ENCODE results near the gene S100A7.
"Not testable (repeated sequence)": the region's sequence is repeated elsewhere in the genome, so short reads cannot be mapped to it uniquely, and the experiment has no call there.

S100A7 gene

DNA sequence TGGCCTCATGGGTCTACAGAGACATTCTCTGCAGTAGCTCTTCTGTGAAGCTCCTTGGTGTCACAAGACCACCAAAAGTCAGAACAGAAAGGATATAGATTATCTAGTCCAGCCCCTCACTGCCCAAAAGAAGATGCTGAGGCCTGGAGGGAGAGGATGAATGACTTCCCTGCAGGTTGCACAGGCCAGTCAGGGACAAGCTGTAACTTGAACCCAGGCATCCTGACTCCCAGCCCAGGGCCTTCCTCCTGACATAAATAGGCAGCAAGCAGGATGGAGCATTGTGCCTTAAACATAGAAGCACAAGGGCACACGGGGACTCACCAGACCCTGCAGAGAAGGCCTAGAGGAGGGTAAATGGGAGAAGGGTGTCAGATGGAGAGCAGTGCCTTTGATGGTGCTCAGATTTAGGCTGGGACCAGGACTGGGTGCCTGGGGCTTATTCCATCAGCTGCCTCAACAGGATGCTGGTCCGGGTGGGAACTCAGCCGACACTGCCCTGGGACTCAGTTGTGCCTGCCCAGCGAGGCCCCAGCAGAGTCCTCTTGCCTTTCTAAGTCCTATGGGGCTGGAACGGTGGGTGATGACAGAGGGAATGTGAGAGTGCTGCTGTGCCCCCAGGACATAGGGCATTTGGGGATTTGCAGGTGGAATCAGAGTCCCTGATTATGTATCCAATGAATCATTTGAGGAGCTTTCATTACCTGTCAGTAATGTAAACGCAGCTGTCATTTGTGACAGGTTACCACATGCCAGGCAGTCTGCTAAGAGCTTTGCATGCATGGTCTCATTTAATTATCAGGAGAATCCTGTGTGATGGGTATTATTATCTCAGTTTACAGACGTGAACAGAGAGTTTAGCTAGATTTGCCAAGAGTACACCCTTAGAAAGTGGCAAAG lies 30.9 kb downstream of the S100A7 start:
- DNase-seq, result peak; percentile 75

DNA sequence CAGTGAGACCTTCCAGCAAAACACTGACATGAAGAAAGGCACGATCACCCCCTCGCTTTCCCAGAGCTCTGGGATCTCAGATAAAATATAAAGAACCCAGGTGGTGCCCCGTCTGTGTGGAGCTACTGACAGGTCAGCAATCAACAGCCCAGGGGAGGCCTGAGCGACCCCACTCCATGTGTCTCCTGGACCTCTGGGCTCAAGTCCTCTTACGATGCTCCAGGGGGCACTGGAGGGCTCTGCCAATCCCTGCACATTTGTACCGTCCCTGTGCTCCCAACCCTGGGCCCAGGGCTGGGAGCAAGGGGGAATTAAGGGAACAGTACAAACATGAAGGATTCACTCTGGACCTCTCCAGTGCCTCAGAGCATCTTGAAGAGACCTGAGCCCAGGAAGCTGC lies 31.7 kb downstream of the S100A7 start:
- DNase-seq, result no peak

DNA sequence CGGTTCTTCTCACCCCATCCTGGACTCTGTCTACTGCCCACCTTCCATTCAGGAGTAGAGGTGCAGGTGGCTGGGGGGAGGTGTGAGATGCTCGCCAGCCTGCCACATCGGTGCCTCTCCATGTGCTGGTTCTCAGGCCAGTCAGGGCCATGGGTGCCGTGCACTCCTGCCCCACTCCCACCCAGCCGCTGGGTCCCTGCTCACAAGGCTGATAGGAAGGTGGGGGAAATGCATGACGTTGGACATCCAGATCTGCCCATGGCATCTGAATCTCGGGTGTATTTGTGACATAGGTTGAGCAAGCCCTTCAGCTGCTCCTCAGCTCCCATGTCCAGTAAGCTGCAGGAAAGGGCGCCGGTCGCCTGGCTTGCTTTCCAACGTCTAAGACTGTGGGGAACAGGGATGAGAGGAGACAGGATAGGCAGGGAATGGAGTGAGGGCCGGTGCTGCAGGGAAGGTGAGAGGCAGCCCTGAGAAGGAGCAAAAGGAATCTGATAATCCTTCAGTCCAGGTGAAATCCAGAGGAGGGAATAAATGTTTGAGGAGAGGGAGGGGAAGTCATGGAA lies 32.3 kb downstream of the S100A7 start:
- DNase-seq, result no peak

DNA sequence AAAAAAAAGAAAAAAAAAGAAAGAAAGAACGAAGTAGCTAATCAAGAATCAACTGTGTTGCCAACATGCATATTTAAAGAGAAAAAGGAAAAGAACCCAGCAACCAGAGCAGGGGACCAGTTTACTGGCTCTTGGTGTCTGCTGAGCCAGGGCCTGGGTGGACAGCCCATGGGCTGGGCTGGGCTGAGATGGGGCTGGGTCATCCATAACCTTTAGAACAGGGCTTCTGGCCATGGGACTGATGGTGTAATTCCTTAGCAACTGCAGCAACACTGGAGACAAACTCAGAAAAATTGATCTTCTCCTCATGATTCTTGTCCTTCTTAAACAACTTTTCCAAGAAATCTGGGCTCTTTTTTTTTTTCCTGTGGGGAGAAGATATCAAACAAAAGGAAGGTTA lies 33.6 kb downstream of the S100A7 start:
- DNase-seq, result no peak

DNA sequence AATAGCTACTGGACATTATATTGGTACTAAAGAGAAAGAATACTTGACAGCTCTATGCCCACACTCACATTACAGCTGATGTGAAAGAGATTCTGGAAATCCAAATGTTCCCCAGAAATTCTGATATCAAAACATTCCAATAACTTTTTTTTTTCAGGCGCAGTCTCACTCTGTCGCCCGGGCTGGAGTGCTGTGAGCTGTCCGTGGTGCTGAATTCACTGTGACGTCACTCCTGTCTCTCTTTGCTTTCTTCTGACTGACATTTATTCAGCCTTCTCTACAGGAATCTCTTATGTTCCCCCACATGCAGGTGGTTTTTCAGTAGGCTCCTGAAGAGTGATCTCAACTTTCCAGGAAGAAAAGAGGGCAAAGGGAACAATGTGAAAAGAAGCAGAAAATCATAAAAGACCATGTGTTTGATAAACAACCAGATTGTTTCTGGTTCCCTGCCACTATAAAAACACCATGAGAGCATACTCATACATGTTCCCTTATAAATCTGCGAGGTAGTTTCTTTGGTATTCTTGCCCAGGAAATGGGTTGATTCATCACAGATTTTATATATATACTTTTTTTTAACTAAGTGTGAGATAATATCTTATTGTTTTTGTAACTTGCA lies 37.9 kb downstream of the S100A7 start:
- no peak for DNase-seq

DNA sequence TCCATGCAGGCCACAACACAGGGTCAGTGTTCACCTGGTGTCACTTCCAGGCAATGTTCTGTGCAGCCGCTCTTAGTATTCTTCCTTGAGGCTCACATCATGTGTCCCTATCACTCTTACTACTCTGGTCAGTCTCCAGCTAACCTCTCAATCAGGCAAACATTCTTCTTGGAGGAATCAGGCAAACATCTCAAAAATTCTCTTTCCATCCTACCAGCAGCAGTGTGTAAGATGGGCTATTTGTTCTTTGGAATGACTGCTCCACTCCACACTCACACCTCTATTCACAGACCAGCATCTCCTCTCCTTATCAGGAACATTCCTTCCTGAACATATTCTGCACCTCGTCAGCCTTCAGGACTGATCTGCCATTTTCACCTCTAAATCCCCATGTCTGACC lies 40.1 kb downstream of the S100A7 start:
- no peak for DNase-seq

DNA sequence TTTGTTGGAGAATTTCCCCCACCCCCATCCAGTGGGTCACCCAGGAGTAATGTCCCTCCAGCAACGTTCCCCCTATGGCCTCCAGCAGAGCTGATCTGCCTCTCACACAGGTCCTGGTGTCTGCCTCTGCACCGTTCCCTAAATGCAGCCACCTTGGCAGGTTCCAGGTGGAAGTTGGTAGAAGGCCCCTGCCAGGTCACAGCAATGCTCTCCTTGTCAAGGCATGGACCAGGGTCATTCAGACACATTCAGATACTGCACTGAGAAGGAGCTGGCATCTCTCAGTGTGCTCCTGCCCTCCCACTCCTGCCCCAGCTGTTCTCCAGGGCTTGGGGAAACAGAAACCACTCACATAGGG lies 41.0 kb downstream of the S100A7 start:
- not testable (repeated sequence) for DNase-seq

DNA sequence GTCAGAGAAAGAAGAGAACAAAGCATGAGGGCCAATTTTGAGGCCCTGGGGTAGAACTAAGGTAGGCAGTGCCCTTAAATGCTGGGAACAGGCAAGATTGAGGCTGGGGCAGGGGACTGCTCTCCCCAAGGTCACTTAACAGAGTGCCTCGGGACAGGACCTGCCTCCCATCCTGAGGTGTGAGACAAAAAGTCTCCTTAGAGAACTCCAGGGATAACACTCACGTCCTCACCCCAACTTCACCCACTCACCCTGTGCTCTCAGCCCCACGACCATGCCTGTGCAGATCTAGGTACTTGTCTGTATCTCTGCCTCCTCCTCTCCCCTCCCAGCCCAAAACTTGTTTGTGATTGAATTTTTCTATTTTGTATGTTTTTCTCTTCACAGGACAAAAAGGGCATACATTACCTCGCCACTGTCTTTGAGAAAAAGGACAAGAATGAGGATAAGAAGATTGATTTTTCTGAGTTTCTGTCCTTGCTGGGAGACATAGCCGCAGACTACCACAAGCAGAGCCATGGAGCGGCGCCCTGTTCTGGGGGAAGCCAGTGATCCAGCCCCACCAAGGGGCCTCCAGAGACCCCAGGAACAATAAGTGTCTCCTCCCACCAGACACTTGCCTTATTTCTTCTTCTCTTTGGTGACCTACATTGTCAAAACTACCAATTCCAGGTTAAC lies 41.6 kb downstream of the S100A7 start:
- not testable (repeated sequence) for DNase-seq

DNA sequence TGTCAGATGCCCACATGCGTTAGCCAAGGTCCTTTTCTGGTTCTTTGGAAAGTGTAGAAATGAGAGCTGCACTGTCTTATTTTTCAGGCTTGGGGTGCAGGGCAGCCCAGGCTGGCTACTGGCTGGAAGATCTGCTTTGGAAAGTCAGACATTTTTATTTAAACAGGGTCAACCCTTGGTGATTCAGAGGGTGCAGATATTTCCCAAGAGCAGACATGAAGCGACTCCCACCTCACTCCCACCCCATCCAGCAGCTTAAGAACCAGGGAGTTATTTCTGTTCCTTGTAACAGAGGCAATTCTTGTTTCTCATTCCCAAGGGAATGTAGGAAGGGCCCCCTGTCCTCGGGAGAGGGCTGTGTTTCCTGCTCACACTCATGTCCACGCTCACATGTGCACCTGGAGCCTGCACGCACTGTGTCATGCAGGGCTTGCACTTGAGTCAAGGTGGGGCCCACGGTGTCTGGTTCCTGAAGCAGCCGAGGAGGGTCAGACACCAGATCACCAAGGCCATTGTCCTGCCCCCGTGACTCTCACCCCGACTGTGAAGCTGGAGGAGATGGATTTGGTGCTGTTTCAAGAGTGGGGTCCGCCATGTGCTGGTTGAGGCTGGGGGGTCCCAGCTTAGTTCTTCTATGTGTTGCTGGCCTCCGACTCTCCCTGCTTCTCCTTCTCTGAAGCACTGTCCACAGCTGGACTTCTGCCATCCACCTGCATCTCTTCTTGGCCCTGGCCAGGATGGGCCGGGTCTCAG lies 43.1 kb downstream of the S100A7 start:
- no peak for DNase-seq

DNA sequence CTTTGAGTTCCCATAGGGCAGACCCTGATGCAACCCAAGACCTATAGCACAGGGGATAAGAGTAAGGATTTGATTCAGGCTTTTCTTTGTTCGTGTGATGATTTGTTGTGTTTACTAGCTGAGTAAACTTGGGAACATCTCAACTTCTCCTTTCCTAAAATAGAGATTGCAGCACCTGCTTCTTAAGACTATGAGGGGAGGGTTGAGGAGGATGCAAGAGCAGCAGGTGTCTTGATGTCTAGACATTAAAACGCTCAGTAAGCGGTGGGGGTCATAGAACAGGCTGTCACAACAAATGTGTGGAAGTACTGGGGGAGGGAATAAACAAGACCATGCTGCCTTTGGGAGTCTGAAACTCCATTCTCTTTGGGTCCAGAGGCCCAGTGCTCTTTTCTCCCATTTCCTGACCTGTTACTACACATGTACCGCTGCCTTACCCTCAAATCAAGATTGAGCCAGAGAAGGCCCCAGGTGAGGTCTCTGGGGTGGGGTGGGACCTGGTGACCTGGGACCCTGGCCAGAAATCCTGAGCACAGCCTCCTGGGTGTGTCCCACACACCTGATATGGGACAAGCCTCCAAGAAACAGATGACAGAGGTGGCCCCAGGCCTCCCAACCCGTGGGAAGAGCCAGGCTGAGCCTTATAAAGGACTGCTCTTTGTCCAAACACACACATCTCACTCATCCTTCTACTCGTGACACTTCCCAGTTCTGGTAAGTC lies 44.4 kb downstream of the S100A7 start, which contains the start of gene S100A7A:
S100A7A (plus strand) TSS at position 671 of the 721 bp plus-strand sequence. CDS start 1,563 bp downstream, outside the sequence.
- no peak for DNase-seq

DNA sequence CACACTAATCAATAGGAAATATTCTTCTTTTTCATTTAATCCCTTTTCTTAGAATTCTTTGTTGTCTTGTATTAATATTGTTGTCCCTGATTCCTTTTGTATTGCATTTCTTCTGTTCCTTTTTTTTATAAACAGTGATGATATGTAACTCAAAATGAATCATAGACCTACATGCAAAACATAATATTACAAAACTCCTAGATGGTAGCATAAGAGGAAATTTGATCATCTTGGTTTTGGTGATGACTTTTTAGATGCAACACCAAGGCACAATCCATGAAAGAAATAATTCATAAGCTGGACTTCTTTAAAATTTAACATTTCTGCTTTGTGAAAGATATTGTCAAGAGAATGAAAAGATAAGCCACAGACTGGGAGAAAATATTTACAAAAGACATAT lies 46.5 kb downstream of the S100A7 start:
- DNase-seq, result not testable (repeated sequence)

Data from NCI-H1105 treated with DMSO at 0.1 percent for 48 hours (cell line).